HEK293 (cell line): ENCODE data around the gene TIAL1.

Experiments used
- CTCF ChIP-seq: fragments of 450-650 bp; formaldehyde crosslinking; IDR thresholded peaks from 2 replicates; pipeline ENCODE4 v1.5.1; 2016; ENCODE audit warnings: missing biosample characterization, missing genetic modification characterization
- GFI1B ChIP-seq: fragments of 450-650 bp; formaldehyde crosslinking; IDR thresholded peaks from 2 replicates; pipeline ENCODE4 v1.5.1; 2016; ENCODE audit warnings: missing biosample characterization, missing genetic modification characterization
- MYNN ChIP-seq: fragments of 450-650 bp; formaldehyde crosslinking; IDR thresholded peaks from 2 replicates; pipeline ENCODE4 v1.5.1; 2016; ENCODE audit warnings: missing biosample characterization, missing genetic modification characterization, borderline replicate concordance
- ZNF350 ChIP-seq: fragments of 450-650 bp; formaldehyde crosslinking; IDR thresholded peaks from 2 replicates; pipeline ENCODE4 v1.5.0; 2017; ENCODE audit warnings: missing biosample characterization, mild to moderate bottlenecking, missing genetic modification characterization
- ZNF585B ChIP-seq: fragments of 450-650 bp; formaldehyde crosslinking; IDR thresholded peaks from 2 replicates; pipeline ENCODE4 v1.5.1; 2016; ENCODE audit warnings: missing biosample characterization, missing genetic modification characterization
- ZNF639 ChIP-seq: fragments of 450-650 bp; formaldehyde crosslinking; IDR thresholded peaks from 2 replicates; pipeline ENCODE4 v1.5.1; 2016; ENCODE audit warnings: missing biosample characterization, missing genetic modification characterization
- ZNF747 ChIP-seq: fragments of 450-650 bp; formaldehyde crosslinking; IDR thresholded peaks from 2 replicates; pipeline ENCODE4 v1.5.1; 2016; ENCODE audit warnings: missing biosample characterization, missing genetic modification characterization
- ZNF76 ChIP-seq: fragments of 450-650 bp; formaldehyde crosslinking; IDR thresholded peaks from 2 replicates; pipeline ENCODE4; 2016; ENCODE audit warnings: low read depth, missing biosample characterization, missing genetic modification characterization, borderline replicate concordance
- ZNF843 ChIP-seq: fragments of 450-650 bp; formaldehyde crosslinking; IDR thresholded peaks from 2 replicates; pipeline ENCODE4 v1.5.1; 2016; ENCODE audit warnings: missing biosample characterization, missing genetic modification characterization

GRCh38 chr10:119533473-119533872 is 63.3 kb downstream of the TIAL1 start:
- TF ChIP-seq MYNN: no peak
- TF ChIP-seq ZNF747: no peak
- TF ChIP-seq CTCF (tag by site-specific recombination): no peak
- TF ChIP-seq ZNF76 (tag by site-specific recombination): no peak
- TF ChIP-seq GFI1B (tag by site-specific recombination): no peak
- no peak for TF ChIP-seq ZNF843 (tag by site-specific recombination)
- no peak for TF ChIP-seq ZNF350 (tag by site-specific recombination)
- no peak for TF ChIP-seq ZNF639 (tag by site-specific recombination)
- TF ChIP-seq ZNF585B (tag by site-specific recombination): no peak
